D341Med (cell line): ENCODE results near the gene TPK1.

Source experiments
- DNase-seq: peaks from one replicate; pipeline ENCODE4 v3.0.0; 2012; ENCODE audit warnings: low spot score

TPK1 gene

GRCh38 chr7:144835652-144836544 is at the start of gene TPK1:
Gene TPK1, minus strand, starts transcription at chr7:144836053. Its CDS starts 451 bp downstream, at chr7:144835602.
- DNase-seq: peak; percentile 94

- DNase-seq: no peak
Measured at GRCh38 chr7:144885478-144885877, 49.6 kb upstream of the TPK1 start.

- DNase-seq: no peak
Measured at GRCh38 chr7:144884896-144885295, 49.0 kb upstream of the TPK1 start.

- DNase-seq: no peak
Measured at GRCh38 chr7:144873316-144873845, 37.5 kb upstream of the TPK1 start.

- DNase-seq: peak; percentile 46
Measured at GRCh38 chr7:144869082-144869481, 33.2 kb upstream of the TPK1 start.

GRCh38 chr7:144866189-144866588 is 30.3 kb upstream of the TPK1 start:
- DNase-seq: no peak

GRCh38 chr7:144863320-144863647 is 27.4 kb upstream of the TPK1 start:
- DNase-seq: no peak

GRCh38 chr7:144862612-144863319 is 26.9 kb upstream of the TPK1 start:
- DNase-seq: no peak

GRCh38 chr7:144859739-144860138 is 23.9 kb upstream of the TPK1 start:
- no peak for DNase-seq

GRCh38 chr7:144857463-144857862 is 21.6 kb upstream of the TPK1 start:
- no peak for DNase-seq

- peak; percentile 61 for DNase-seq
Measured at GRCh38 chr7:144854839-144855424, 19.1 kb upstream of the TPK1 start.

- no peak for DNase-seq
Measured at GRCh38 chr7:144853542-144853941, 17.7 kb upstream of the TPK1 start.

GRCh38 chr7:144848078-144848477 is 12.2 kb upstream of the TPK1 start:
- DNase-seq: no peak

- no peak for DNase-seq
Measured at GRCh38 chr7:144842377-144842851, 6.6 kb upstream of the TPK1 start.

- no peak for DNase-seq
Measured at GRCh38 chr7:144836545-144836842, 641 bp upstream of the TPK1 start.

- peak; percentile 64 for DNase-seq
Measured at GRCh38 chr7:144835155-144835611, 670 bp downstream of the TPK1 start.

- DNase-seq: peak; percentile 37
Measured at GRCh38 chr7:144834641-144835144, 1.2 kb downstream of the TPK1 start.

- no peak for DNase-seq
Measured at GRCh38 chr7:144830811-144831210, 5.0 kb downstream of the TPK1 start.

GRCh38 chr7:144830024-144830785 is 5.6 kb downstream of the TPK1 start:
- DNase-seq: no peak

GRCh38 chr7:144827621-144828020 is 8.2 kb downstream of the TPK1 start:
- DNase-seq: no peak

- DNase-seq: no peak
Measured at GRCh38 chr7:144826208-144826607, 9.6 kb downstream of the TPK1 start.

GRCh38 chr7:144824360-144824759 is 11.5 kb downstream of the TPK1 start:
- no peak for DNase-seq
